GM23338 (cell line): ENCODE measurements around the gene HTRA2.

Experiments used
- CREB1 ChIP-seq: fragments of 250-450 bp; sonication (Bioruptor Pico); IDR thresholded peaks from 2 replicates; pipeline ENCODE4 v1.5.0; 2020; ENCODE audit warnings: low read depth, mild to moderate bottlenecking, moderate library complexity
- EZH2 ChIP-seq: fragments of 200-600 bp; sonication (generic); IDR thresholded peaks from one replicate; pipeline ENCODE4 v1.8.0; 2017; ENCODE audit warnings: antibody characterized with exemption, mild to moderate bottlenecking, low read depth; ENCODE audit not compliant: unreplicated experiment
- EZH2phosphoT487 ChIP-seq: fragments of 200-600 bp; sonication (generic); IDR thresholded peaks from one replicate; pipeline ENCODE4 v1.8.1; 2018; ENCODE audit warnings: antibody characterized with exemption; ENCODE audit not compliant: unreplicated experiment
- JUNB ChIP-seq: IDR thresholded peaks from one replicate; pipeline ENCODE4 v1.6.1; 2016; ENCODE audit warnings: antibody characterized with exemption; ENCODE audit not compliant: unreplicated experiment
- NANOG ChIP-seq: IDR thresholded peaks from 2 replicates; pipeline ENCODE4 v1.6.1; 2016; ENCODE audit warnings: antibody characterized with exemption, borderline replicate concordance
- POLR2AphosphoS5 ChIP-seq: IDR thresholded peaks from 2 replicates; pipeline ENCODE4 v1.6.1; 2016; ENCODE audit warnings: antibody characterized with exemption, low read depth
- ZNF114 ChIP-seq: fragments of 250-450 bp; sonication (Bioruptor Pico); IDR thresholded peaks from 2 replicates; pipeline ENCODE4 v1.5.0; 2020; ENCODE audit warnings: mild to moderate bottlenecking, moderate library complexity
- TF ChIP-seq, protein P1 (sequence below), 2 experiments: fragments of 200-600 bp in 1 of 2; sonication (generic) in 1 of 2; conservative IDR thresholded peaks; 2 replicates each; pipeline versions ENCODE4 v1.5.1 to v1.6.1; 2016 to 2017; ENCODE audit warnings: antibody characterized with exemption in 2 of 2, low read depth in 2 of 2, mild to moderate bottlenecking in 2 of 2, moderate library complexity in 1 of 2
- TF ChIP-seq, protein P2 (sequence below): IDR thresholded peaks from one replicate; pipeline ENCODE4 v1.6.1; 2018; ENCODE audit warnings: antibody characterized with exemption; ENCODE audit not compliant: unreplicated experiment
- TF ChIP-seq, protein P3 (sequence below): IDR thresholded peaks from 2 replicates; pipeline ENCODE4 v1.6.1; 2016; ENCODE audit warnings: antibody characterized with exemption

DNA sequence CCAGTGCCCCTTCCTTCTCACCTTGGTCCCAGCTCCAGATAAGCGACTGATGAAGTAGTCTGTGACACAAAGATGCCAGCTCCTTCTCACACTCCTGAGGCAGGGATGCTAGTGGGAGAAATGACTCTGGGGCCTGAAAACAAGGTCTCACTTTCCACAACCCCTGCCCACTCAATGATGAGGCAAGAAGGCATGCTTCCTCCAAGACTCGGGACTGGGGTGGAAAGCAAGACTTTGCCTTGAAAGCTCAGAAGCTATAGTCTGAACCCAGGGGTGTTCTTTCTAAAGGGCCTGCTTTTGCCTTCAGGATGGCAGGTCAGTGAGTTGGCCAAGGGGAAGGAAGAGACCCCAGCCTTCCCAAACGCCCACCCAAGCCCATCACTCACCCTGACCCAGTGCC, 48.3 kb upstream of the HTRA2 start:
- TF ChIP-seq, protein P1, sequence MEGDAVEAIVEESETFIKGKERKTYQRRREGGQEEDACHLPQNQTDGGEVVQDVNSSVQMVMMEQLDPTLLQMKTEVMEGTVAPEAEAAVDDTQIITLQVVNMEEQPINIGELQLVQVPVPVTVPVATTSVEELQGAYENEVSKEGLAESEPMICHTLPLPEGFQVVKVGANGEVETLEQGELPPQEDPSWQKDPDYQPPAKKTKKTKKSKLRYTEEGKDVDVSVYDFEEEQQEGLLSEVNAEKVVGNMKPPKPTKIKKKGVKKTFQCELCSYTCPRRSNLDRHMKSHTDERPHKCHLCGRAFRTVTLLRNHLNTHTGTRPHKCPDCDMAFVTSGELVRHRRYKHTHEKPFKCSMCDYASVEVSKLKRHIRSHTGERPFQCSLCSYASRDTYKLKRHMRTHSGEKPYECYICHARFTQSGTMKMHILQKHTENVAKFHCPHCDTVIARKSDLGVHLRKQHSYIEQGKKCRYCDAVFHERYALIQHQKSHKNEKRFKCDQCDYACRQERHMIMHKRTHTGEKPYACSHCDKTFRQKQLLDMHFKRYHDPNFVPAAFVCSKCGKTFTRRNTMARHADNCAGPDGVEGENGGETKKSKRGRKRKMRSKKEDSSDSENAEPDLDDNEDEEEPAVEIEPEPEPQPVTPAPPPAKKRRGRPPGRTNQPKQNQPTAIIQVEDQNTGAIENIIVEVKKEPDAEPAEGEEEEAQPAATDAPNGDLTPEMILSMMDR (conservative IDR thresholded peaks at IDR 0.05; ENCODE audit: low read depth in 2 of 2), result no peak
- no peak for TF ChIP-seq EZH2phosphoT487
- TF ChIP-seq EZH2, result no peak
- TF ChIP-seq, protein P2, sequence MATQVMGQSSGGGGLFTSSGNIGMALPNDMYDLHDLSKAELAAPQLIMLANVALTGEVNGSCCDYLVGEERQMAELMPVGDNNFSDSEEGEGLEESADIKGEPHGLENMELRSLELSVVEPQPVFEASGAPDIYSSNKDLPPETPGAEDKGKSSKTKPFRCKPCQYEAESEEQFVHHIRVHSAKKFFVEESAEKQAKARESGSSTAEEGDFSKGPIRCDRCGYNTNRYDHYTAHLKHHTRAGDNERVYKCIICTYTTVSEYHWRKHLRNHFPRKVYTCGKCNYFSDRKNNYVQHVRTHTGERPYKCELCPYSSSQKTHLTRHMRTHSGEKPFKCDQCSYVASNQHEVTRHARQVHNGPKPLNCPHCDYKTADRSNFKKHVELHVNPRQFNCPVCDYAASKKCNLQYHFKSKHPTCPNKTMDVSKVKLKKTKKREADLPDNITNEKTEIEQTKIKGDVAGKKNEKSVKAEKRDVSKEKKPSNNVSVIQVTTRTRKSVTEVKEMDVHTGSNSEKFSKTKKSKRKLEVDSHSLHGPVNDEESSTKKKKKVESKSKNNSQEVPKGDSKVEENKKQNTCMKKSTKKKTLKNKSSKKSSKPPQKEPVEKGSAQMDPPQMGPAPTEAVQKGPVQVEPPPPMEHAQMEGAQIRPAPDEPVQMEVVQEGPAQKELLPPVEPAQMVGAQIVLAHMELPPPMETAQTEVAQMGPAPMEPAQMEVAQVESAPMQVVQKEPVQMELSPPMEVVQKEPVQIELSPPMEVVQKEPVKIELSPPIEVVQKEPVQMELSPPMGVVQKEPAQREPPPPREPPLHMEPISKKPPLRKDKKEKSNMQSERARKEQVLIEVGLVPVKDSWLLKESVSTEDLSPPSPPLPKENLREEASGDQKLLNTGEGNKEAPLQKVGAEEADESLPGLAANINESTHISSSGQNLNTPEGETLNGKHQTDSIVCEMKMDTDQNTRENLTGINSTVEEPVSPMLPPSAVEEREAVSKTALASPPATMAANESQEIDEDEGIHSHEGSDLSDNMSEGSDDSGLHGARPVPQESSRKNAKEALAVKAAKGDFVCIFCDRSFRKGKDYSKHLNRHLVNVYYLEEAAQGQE, result no peak
- TF ChIP-seq JUNB, result no peak
- no peak for TF ChIP-seq POLR2AphosphoS5
- no peak for TF ChIP-seq NANOG
- TF ChIP-seq, protein P3, sequence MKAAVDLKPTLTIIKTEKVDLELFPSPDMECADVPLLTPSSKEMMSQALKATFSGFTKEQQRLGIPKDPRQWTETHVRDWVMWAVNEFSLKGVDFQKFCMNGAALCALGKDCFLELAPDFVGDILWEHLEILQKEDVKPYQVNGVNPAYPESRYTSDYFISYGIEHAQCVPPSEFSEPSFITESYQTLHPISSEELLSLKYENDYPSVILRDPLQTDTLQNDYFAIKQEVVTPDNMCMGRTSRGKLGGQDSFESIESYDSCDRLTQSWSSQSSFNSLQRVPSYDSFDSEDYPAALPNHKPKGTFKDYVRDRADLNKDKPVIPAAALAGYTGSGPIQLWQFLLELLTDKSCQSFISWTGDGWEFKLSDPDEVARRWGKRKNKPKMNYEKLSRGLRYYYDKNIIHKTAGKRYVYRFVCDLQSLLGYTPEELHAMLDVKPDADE, result no peak
- TF ChIP-seq ZNF114 (CRISPR knock-in tag), result no peak
- no peak for TF ChIP-seq CREB1
